ENCODE results near the gene TTLL8.

DNA sequence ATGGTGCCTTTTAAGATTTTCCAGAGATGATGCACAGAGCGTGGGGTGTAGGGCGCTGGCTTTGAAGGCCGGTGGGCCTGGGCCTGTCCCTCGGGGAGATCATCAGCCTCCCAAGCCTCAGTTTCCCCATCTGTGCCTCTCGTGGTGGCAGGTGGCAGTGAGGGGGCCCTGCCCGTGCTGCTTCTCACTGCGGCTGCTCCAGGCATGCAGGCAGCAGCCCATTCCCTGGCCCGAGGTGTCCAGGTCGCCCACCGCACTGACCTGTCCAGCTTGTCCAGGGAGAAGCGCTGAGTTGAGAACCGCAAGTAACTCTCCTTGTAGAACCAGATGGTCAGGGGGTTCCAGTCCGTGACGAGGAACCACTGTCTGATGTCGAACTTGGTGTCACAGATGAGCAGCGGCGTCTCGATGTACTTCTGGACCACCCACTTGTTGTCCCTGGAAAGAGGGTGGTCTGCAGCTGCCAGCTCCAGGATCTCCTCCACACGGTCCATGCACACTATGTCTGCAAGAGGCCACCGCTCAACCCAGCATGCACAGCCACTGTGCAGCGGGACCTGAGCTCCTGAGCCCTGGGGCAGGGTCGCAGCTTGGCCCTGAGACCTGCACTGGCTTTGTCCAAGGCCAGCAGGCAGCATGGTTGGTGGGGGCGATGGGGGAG is 25.0 kb downstream of the TTLL8 start:
- TF ChIP-seq EGR1 (IDR thresholded peaks at IDR 0.05; ENCODE audit: low read depth in 2 of 2): no peak
- TF ChIP-seq, protein P1, sequence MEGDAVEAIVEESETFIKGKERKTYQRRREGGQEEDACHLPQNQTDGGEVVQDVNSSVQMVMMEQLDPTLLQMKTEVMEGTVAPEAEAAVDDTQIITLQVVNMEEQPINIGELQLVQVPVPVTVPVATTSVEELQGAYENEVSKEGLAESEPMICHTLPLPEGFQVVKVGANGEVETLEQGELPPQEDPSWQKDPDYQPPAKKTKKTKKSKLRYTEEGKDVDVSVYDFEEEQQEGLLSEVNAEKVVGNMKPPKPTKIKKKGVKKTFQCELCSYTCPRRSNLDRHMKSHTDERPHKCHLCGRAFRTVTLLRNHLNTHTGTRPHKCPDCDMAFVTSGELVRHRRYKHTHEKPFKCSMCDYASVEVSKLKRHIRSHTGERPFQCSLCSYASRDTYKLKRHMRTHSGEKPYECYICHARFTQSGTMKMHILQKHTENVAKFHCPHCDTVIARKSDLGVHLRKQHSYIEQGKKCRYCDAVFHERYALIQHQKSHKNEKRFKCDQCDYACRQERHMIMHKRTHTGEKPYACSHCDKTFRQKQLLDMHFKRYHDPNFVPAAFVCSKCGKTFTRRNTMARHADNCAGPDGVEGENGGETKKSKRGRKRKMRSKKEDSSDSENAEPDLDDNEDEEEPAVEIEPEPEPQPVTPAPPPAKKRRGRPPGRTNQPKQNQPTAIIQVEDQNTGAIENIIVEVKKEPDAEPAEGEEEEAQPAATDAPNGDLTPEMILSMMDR (IDR thresholded peaks at IDR 0.05; ENCODE audit: low read depth, low read length, missing input control): no peak
- TF ChIP-seq, protein P2, sequence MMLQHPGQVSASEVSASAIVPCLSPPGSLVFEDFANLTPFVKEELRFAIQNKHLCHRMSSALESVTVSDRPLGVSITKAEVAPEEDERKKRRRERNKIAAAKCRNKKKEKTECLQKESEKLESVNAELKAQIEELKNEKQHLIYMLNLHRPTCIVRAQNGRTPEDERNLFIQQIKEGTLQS (IDR thresholded peaks at IDR 0.05): no peak
